CD14-positive monocyte (primary cell): ENCODE measurements around the gene MBOAT7. TPM values are rescaled to one million over a fixed set of nuclear protein-coding genes. Genes with fewer than 3 reads are reported as not detected.

ENCODE experiments used
- DNase-seq, 3 donors: peaks; one replicate each; pipeline ENCODE4 v3.0.0-alpha.2; 2011 to 2022
- H2AFZ ChIP-seq: 2 replicates; pipeline ENCODE4 v1.6.0; 2012; ENCODE audit warnings: mild to moderate bottlenecking, low read depth, low read length, inconsistent platforms; ENCODE audit not compliant: insufficient read depth, poor library complexity, severe bottlenecking
- H3K27ac ChIP-seq, 2 donors: 1 replicate in 1 of 2; 2 replicates in 1 of 2; pipeline ENCODE4 v1.5.1; 2012 to 2013; ENCODE audit warnings: low read length in 2 of 2, control low read depth in 1 of 2, inconsistent platforms in 1 of 2, low read depth in 1 of 2, mild to moderate bottlenecking in 1 of 2
- H3K27me3 ChIP-seq, 2 donors: one replicate each; pipeline versions ENCODE4 v1.6.0 to v1.6.1; 2011 to 2013; ENCODE audit warnings: low read length in 2 of 2; ENCODE audit not compliant: control insufficient read depth in 2 of 2, insufficient read depth in 2 of 2
- H3K36me3 ChIP-seq, 2 donors: replicated peaks in 1 of 2; 1 replicate in 1 of 2; 2 replicates in 1 of 2; pipeline versions ENCODE4 v1.5.1 to v1.6.1; 2012 to 2013; ENCODE audit warnings: low read length in 2 of 2, control low read depth in 1 of 2, inconsistent platforms in 1 of 2, mild to moderate bottlenecking in 1 of 2; ENCODE audit not compliant: insufficient read depth in 2 of 2, control insufficient read depth in 1 of 2
- H3K4me1 ChIP-seq, 2 donors: 1 replicate in 1 of 2; 2 replicates in 1 of 2; pipeline versions ENCODE4 v1.5.1 to v1.6.1; 2012 to 2013; ENCODE audit warnings: low read length in 2 of 2, control low read depth in 1 of 2, inconsistent platforms in 1 of 2, mild to moderate bottlenecking in 1 of 2, moderate library complexity in 1 of 2; ENCODE audit not compliant: insufficient read depth in 2 of 2, control insufficient read depth in 1 of 2
- H3K4me2 ChIP-seq: replicated peaks from 2 replicates; pipeline ENCODE3; 2012; ENCODE audit warnings: low read length, moderate library complexity, mild to moderate bottlenecking; ENCODE audit not compliant: poor library complexity, severe bottlenecking; ENCODE audit errors: extremely low read depth
- H3K4me3 ChIP-seq, 3 experiments: fragments of 200-600 bp in 1 of 3; sonication (generic) in 1 of 3; replicated peaks in 1 of 3; 1 replicate in 2 of 3; 2 replicates in 1 of 3; pipeline ENCODE4 v1.5.1; 2011 to 2013; ENCODE audit warnings: low read length in 3 of 3, mild to moderate bottlenecking in 3 of 3, control low read depth in 2 of 3, low read depth in 2 of 3, inconsistent platforms in 1 of 3, moderate library complexity in 1 of 3
- H3K79me2 ChIP-seq: 2 replicates; pipeline ENCODE4 v1.6.0; 2012; ENCODE audit warnings: mild to moderate bottlenecking, control low read depth, inconsistent platforms, low read length, moderate library complexity; ENCODE audit not compliant: insufficient read depth
- H3K9ac ChIP-seq: 2 replicates; pipeline ENCODE4 v1.6.0; 2017; ENCODE audit warnings: low read length, mild to moderate bottlenecking; ENCODE audit not compliant: insufficient read depth, poor library complexity, severe bottlenecking
- H3K9me3 ChIP-seq, 2 donors: replicated peaks in 1 of 2; 1 replicate in 1 of 2; 2 replicates in 1 of 2; pipeline versions ENCODE4 v1.5.1 to v1.6.1; 2012 to 2013; ENCODE audit warnings: low read length in 2 of 2, control low read depth in 1 of 2; ENCODE audit not compliant: control insufficient read depth in 1 of 2, insufficient read depth in 1 of 2
- H4K20me1 ChIP-seq: 2 replicates; pipeline ENCODE4 v1.6.0; 2012; ENCODE audit warnings: mild to moderate bottlenecking, low read length, control low read depth, moderate library complexity; ENCODE audit not compliant: insufficient read depth
- H3K27ac Mint-ChIP-seq, 7 donors: one replicate each; pipeline ENCODE4 v1.8.0; 2020; ENCODE audit warnings: mild to moderate bottlenecking in 7 of 7, mixed read lengths in 7 of 7, moderate library complexity in 6 of 7, inconsistent platforms in 2 of 7
- H3K27me3 Mint-ChIP-seq, 3 donors: one replicate each; pipeline ENCODE4 v1.8.0; 2021 to 2022; ENCODE audit warnings: low read depth in 3 of 3, mild to moderate bottlenecking in 3 of 3, mixed read lengths in 3 of 3, moderate library complexity in 3 of 3, inconsistent platforms in 1 of 3
- H3K36me3 Mint-ChIP-seq, 2 donors: one replicate each; pipeline ENCODE4 v1.8.0; 2020; ENCODE audit warnings: mixed read lengths in 2 of 2, inconsistent platforms in 1 of 2, mild to moderate bottlenecking in 1 of 2
- H3K4me1 Mint-ChIP-seq: one replicate; pipeline ENCODE4 v1.8.0; 2020; ENCODE audit warnings: mild to moderate bottlenecking, mixed read lengths
- H3K4me3 Mint-ChIP-seq, 2 donors: one replicate each; pipeline ENCODE4 v1.8.0; 2020; ENCODE audit warnings: mild to moderate bottlenecking in 2 of 2, mixed read lengths in 2 of 2, moderate library complexity in 1 of 2
- H3K9me3 Mint-ChIP-seq, 7 donors: one replicate each; pipeline ENCODE4 v1.8.0; 2020 to 2022; ENCODE audit warnings: mixed read lengths in 7 of 7, mild to moderate bottlenecking in 6 of 7, moderate library complexity in 6 of 7, inconsistent platforms in 2 of 7
- CTCF ChIP-seq: fragments of 200-600 bp; IDR thresholded peaks from one replicate; pipeline ENCODE4 v1.8.0; 2022; ENCODE audit warnings: antibody characterized with exemption, mild to moderate bottlenecking
- WGBS: methylation state at CpG from one replicate; pipeline ENCODE4 v1.1.5; 2013; ENCODE audit warnings: missing lambda C conversion rate; ENCODE audit not compliant: insufficient coverage; 5-methylcytosine and 5-hydroxymethylcytosine counted together
- intact Hi-C, 2 donors: fragments of 100-400 bp; cut with micrococcal nuclease; formaldehyde crosslinking; loops; one replicate each; pipeline versions ENCODE4 v1.15.0 to v1.15.1; 2023
- polyA plus RNA-seq, 3 donors: library from polyadenylated mRNA; depleted of rRNA in 1 of 3; unstranded in 2 of 3; stranded (reverse) in 1 of 3; fragments of 300-500 nt in 2 of 3; fragments of >200 nt in 1 of 3; fragmentation: Illumina TruSeq in 2 of 3; gene quantifications; 1 replicate in 2 of 3; 2 replicates in 1 of 3; pipeline ENCODE4 v1.2.3, GENCODE V29; 2012 to 2021

The MBOAT7 gene
- polyA plus RNA-seq, 3 donors = 84.0 to 115 (median 111) TPM

DNA sequence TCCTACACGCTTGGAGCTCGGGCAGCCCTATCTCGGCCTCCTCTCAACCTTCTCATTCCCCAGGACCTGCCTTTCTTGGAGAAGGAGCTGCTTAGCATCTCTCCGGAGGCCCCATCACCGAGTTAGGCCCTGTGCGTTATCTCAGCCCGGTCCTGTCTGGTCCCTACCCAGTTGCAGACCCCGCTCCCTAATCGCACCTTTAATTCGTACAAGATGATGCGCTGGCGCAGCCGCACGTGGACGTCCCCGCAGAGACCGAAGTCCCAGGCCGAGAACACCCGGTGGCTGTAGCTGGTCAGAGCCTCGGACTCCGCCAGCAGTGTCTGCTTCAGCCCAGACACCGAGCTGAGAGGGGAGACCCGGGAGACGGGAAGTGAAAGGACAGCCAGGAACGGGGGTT lies 24.2 kb downstream of the MBOAT7 start:
- no peak for DNase-seq
- peaks cover 51 to 63% of the 10 kb centered on the region in 2 donors for H3K4me1 ChIP-seq
- peaks cover 0 to 9% (median 0%) of the 10 kb centered on the region in 7 donors for H3K9me3 Mint-ChIP-seq
- TF ChIP-seq CTCF = no peak
- H2AFZ ChIP-seq = no peak overlapping the region
- peaks cover 6 to 29% (median 21%) of the 10 kb centered on the region in 3 donors for H3K27me3 Mint-ChIP-seq
- no peaks in the 10 kb centered on the region for H4K20me1 ChIP-seq
- no peak overlapping the region for H3K9ac ChIP-seq
- intact Hi-C loops = loop anchor here (5.0 kb wide), 2 partner anchors 37 to 67 kb away; partner anchors contain the start of gene RPS9 (in 1 of the 2)
- no peaks in the 10 kb centered on the region for H3K9me3 ChIP-seq
- H3K4me2 ChIP-seq = no peak overlapping the region
- WGBS = 93% methylated on average over 25 of the region's 25 CpGs
- H3K27ac Mint-ChIP-seq = peak overlapping the region in 5 of 7 donors; percentile 4 to 66 (median 47)
- no peak overlapping the region for H3K4me3 Mint-ChIP-seq
- H3K79me2 ChIP-seq = peaks cover 13% of the 10 kb centered on the region
- H3K4me3 ChIP-seq = no peak overlapping the region
- no peaks in the 10 kb centered on the region for H3K36me3 ChIP-seq
- H3K27me3 ChIP-seq = peaks cover 0 to 10% of the 10 kb centered on the region in 2 donors
- no peaks in the 10 kb centered on the region for H3K36me3 Mint-ChIP-seq
- peaks cover 48% of the 10 kb centered on the region for H3K4me1 Mint-ChIP-seq
- no peak overlapping the region for H3K27ac ChIP-seq

DNA sequence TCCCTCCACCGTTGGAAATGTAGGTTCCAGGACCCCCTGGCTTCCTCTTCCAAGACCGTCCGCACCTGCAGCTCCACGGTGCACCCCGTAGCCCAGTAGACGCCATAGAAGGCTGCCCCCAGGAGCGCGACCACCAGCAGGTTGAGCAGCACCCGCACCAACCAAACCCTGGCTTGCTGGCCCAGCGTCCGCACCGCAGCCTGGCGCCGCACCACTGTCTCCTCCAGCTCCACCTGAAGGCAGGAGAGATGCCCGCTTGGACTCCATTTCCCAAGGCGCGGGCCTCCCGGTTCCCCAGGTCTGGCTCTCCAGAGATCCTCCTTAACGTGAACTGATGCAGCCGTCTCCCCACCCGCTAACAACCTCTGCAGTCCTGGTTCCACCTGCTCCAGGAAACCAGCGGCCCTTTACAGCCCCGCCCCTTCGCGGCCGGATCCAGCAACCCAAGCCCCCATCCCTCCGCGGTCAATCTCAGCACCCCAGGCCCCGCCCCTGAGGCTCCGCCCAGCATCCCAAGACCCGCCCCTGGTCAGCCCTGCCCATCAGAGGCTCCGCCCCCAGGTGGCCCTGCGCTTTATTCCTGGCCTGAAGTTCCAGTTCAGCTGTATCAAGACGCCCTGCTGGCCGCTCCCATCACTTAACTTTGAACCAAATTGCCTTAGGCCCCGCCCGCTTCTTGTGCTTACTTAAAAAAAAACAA lies 24.9 kb downstream of the MBOAT7 start:
- Mint-ChIP-seq H3K9me3 (peaks cover 0 to 9% (median 0%) of the 10 kb centered on the region in 7 donors), H3K36me3 (no peaks in the 10 kb centered on the region), H3K27me3 (peaks cover 6 to 29% (median 23%) of the 10 kb centered on the region in 3 donors), H3K4me1 (peaks cover 52% of the 10 kb centered on the region), H3K27ac (peak overlapping the region in 4 of 7 donors; percentile 12 to 80 (median 70)), H3K4me3 (peak overlapping the region; percentile 75 to 88)
- H2AFZ ChIP-seq = no peak overlapping the region
- no peaks in the 10 kb centered on the region for H4K20me1 ChIP-seq
- H3K4me3 ChIP-seq = peak overlapping the region in 2 of 3 experiments; percentile 36 to 56
- peaks cover 14% of the 10 kb centered on the region for H3K79me2 ChIP-seq
- H3K9me3 ChIP-seq = no peaks in the 10 kb centered on the region
- no peak overlapping the region for H3K9ac ChIP-seq
- WGBS = 7% methylated on average over 35 of the region's 37 CpGs
- intact Hi-C loops = loop anchor here (5.0 kb wide), 2 partner anchors 38 to 68 kb away; partner anchors contain the start of gene RPS9 (in 1 of the 2)
- no peaks in the 10 kb centered on the region for H3K36me3 ChIP-seq
- DNase-seq = peak; percentile 58 to 65 (median 61)
- peaks cover 54 to 68% of the 10 kb centered on the region in 2 donors for H3K4me1 ChIP-seq
- peaks cover 0 to 10% of the 10 kb centered on the region in 2 donors for H3K27me3 ChIP-seq
- H3K27ac ChIP-seq = no peak overlapping the region
- TF ChIP-seq CTCF = no peak
- peak overlapping the region; percentile 72 for H3K4me2 ChIP-seq
